Rectal smooth muscle tissue (tissue), 1 donor: ENCODE results near the gene FHOD3.

Experiments
- H3K27ac ChIP-seq: one replicate; pipeline ENCODE4 v1.7.0; 2013; ENCODE audit warnings: low read depth, low read length, inconsistent platforms
- H3K27me3 ChIP-seq: one replicate; pipeline ENCODE4 v1.7.0; 2013; ENCODE audit warnings: low read length; ENCODE audit not compliant: control insufficient read depth, insufficient read depth
- H3K36me3 ChIP-seq: one replicate; pipeline ENCODE4 v1.7.0; 2013; ENCODE audit warnings: low read length; ENCODE audit not compliant: control insufficient read depth, insufficient read depth
- H3K4me1 ChIP-seq: one replicate; pipeline ENCODE4 v1.7.0; 2013; ENCODE audit warnings: low read length; ENCODE audit not compliant: control insufficient read depth, insufficient read depth
- H3K4me3 ChIP-seq: one replicate; pipeline ENCODE4 v1.7.0; 2013; ENCODE audit warnings: low read length
- H3K9ac ChIP-seq: one replicate; pipeline ENCODE4 v1.7.0; 2013; ENCODE audit warnings: low read length

FHOD3 gene

DNA sequence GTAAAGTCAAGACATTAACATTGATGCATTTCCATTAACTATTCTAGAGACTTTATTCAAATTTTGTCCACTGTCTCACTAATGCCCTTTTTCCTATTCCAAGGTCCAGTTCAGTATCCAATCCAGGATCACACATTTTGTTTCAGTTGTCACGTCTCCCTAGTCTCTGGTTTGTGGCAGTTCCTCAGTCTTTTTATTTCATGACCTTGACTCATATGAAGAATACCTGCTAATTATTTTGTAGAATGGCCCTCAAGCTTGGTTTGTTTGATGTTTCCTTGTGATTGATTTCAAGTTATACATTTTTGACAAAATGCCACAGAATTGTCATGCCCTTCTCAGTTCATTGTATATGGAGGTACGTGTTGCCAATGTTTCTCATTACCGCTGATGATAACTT lies 145.2 kb downstream of the FHOD3 start:
- H3K27me3 ChIP-seq, result no peaks in the 10 kb centered on the region
- peaks cover 2% of the 10 kb centered on the region for H3K4me1 ChIP-seq
- H3K9ac ChIP-seq, result no peak overlapping the region
- H3K27ac ChIP-seq, result no peak overlapping the region
- no peak overlapping the region for H3K4me3 ChIP-seq
- H3K36me3 ChIP-seq, result no peaks in the 10 kb centered on the region

DNA sequence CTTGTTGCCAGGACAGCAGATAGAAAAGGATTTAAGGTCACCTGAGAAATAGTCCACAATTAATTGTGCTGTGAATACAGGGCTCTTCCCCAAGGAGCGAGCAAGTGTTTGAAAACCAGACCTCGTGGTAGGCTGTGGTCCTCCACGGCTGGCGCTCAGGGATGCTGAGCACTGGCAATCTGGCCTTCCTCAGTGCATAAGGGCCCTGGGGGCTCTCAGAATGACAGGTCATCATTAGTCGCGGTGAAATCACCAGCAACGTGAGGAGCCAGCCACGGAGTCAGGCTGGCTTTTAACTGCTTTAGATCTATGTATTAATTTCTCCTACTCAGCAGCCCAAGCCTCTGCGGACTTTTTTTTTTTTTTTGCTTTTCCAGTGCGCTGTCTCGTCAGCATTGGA lies 148.5 kb downstream of the FHOD3 start:
- H3K27me3 ChIP-seq, result no peaks in the 10 kb centered on the region
- no peak overlapping the region for H3K27ac ChIP-seq
- no peak overlapping the region for H3K9ac ChIP-seq
- H3K4me1 ChIP-seq, result peaks cover 1% of the 10 kb centered on the region
- no peak overlapping the region for H3K4me3 ChIP-seq
- H3K36me3 ChIP-seq, result no peaks in the 10 kb centered on the region

GRCh38 chr18:36448384-36449290 lies 151.1 kb downstream of the FHOD3 start:
- Histone ChIP-seq H3K27ac (no peak overlapping the region), H3K4me1 (no peaks in the 10 kb centered on the region), H3K4me3 (no peak overlapping the region), H3K36me3 (no peaks in the 10 kb centered on the region), H3K27me3 (no peaks in the 10 kb centered on the region), H3K9ac (no peak overlapping the region)

DNA sequence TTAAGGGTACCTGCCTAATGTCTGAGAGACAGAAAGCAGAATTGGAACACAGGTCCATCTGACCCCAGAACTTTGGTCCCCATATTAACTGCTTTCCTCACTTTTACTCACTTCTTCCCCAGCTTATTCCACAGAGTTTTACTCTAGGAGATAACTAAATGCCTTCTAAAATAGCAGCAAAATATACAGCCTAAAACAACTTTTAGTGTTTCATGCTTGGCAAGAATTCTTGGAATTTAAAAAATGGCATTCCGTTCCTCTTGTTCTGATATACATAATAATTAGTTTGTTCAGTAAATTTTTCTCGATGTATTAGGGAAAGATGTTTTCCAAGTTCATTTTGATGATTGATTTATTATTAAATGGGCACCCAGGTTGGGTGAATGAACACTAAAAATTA lies 151.9 kb downstream of the FHOD3 start:
- Histone ChIP-seq H3K36me3 (no peaks in the 10 kb centered on the region), H3K9ac (no peak overlapping the region), H3K27ac (no peak overlapping the region), H3K27me3 (no peaks in the 10 kb centered on the region), H3K4me1 (no peaks in the 10 kb centered on the region), H3K4me3 (no peak overlapping the region)

GRCh38 chr18:36450264-36450663 lies 152.8 kb downstream of the FHOD3 start:
- no peaks in the 10 kb centered on the region for H3K36me3 ChIP-seq
- no peak overlapping the region for H3K9ac ChIP-seq
- H3K27me3 ChIP-seq, result no peaks in the 10 kb centered on the region
- no peak overlapping the region for H3K4me3 ChIP-seq
- H3K27ac ChIP-seq, result no peak overlapping the region
- no peaks in the 10 kb centered on the region for H3K4me1 ChIP-seq

DNA sequence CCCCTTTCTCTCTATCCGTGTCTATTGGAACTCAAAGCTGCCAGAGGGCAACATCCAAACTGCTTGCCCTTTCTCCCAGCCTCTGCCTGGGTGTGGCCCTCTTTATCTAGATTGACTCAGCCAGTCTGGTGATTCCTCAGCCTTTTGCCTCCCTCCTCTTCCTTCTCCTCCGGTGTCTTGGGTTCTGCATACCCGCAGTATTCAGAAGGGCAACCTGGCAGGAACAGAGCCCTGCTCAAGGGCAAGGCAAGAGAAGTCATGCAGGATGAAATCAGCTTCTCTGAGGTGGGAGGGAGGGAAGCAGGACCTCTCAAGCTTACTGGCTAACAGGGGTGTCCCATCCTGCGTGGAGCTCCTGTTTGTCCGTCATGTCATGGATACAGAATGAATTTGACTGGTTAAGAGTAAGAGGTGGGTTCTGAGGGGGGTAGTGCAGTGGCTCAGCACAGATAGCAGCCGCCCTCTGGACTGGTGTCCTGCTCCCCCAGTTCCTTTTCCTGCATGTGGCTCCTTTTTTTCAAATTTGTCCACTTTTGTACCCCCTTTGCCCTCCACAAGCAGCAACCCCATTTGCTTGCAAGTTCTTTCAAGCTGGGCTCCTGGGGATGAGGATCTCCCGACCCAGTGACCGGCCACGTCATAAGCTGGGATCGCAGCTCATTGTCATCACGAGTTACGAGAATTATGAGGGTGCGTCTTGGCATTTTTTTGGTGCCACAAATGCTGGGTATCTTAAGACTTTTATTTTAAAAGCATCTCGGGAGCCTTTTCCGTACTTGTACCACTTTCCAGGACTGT lies 154.1 kb downstream of the FHOD3 start:
- Histone ChIP-seq H3K4me1 (no peaks in the 10 kb centered on the region), H3K27me3 (no peaks in the 10 kb centered on the region), H3K27ac (no peak overlapping the region), H3K4me3 (no peak overlapping the region), H3K9ac (no peak overlapping the region), H3K36me3 (no peaks in the 10 kb centered on the region)

GRCh38 chr18:36454245-36454644 lies 156.7 kb downstream of the FHOD3 start:
- no peaks in the 10 kb centered on the region for H3K27me3 ChIP-seq
- no peak overlapping the region for H3K4me3 ChIP-seq
- no peaks in the 10 kb centered on the region for H3K36me3 ChIP-seq
- no peak overlapping the region for H3K27ac ChIP-seq
- no peak overlapping the region for H3K9ac ChIP-seq
- H3K4me1 ChIP-seq, result no peaks in the 10 kb centered on the region

GRCh38 chr18:36454848-36455458 lies 157.4 kb downstream of the FHOD3 start:
- H3K4me3 ChIP-seq, result no peak overlapping the region
- no peaks in the 10 kb centered on the region for H3K36me3 ChIP-seq
- no peaks in the 10 kb centered on the region for H3K4me1 ChIP-seq
- H3K9ac ChIP-seq, result no peak overlapping the region
- H3K27me3 ChIP-seq, result no peaks in the 10 kb centered on the region
- no peak overlapping the region for H3K27ac ChIP-seq

DNA sequence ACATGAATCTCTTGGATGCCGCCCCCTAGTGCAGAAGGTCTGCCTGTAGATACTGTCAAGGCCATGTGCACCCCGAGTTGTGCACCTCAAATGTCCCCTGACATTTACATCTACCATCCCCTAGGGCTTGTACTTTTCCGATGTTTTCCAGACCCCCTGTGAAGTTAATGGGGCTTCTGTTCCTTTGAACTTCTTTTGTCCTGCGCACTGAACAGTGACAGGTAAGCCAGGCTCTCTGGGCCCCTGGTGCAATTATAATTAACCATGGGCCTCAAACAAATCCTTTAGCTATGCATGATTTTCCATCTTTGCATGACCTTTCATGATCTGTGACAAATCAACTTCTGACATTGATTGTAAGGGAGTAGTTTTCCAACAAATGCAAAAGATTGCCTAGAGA lies 158.4 kb downstream of the FHOD3 start:
- Histone ChIP-seq H3K4me1 (no peaks in the 10 kb centered on the region), H3K27me3 (no peaks in the 10 kb centered on the region), H3K27ac (no peak overlapping the region), H3K36me3 (no peaks in the 10 kb centered on the region), H3K9ac (no peak overlapping the region), H3K4me3 (no peak overlapping the region)

GRCh38 chr18:36456622-36457021 lies 159.1 kb downstream of the FHOD3 start:
- no peaks in the 10 kb centered on the region for H3K4me1 ChIP-seq
- H3K27me3 ChIP-seq, result no peaks in the 10 kb centered on the region
- H3K36me3 ChIP-seq, result no peaks in the 10 kb centered on the region
- no peak overlapping the region for H3K27ac ChIP-seq
- H3K9ac ChIP-seq, result no peak overlapping the region
- H3K4me3 ChIP-seq, result no peak overlapping the region

GRCh38 chr18:36457683-36458082 lies 160.2 kb downstream of the FHOD3 start:
- Histone ChIP-seq H3K4me1 (no peaks in the 10 kb centered on the region), H3K27ac (no peak overlapping the region), H3K4me3 (no peak overlapping the region), H3K27me3 (no peaks in the 10 kb centered on the region), H3K36me3 (no peaks in the 10 kb centered on the region), H3K9ac (no peak overlapping the region)

GRCh38 chr18:36458306-36458705 lies 160.8 kb downstream of the FHOD3 start:
- Histone ChIP-seq H3K4me1 (no peaks in the 10 kb centered on the region), H3K27me3 (no peaks in the 10 kb centered on the region), H3K4me3 (no peak overlapping the region), H3K36me3 (no peaks in the 10 kb centered on the region), H3K27ac (no peak overlapping the region), H3K9ac (no peak overlapping the region)
